Hematopoietic multipotent progenitor cell treated with erythropoietin and hydrocortisone succinate and interleukin-3 and kit ligand, for 15 days (in vitro differentiated cells): ENCODE measurements around the gene CFAP100.

ENCODE experiments used
- DNase-seq: peaks from one replicate; pipeline ENCODE4 v3.0.0-alpha.2; 2015; ENCODE audit warnings: low spot score

CFAP100 gene

DNA sequence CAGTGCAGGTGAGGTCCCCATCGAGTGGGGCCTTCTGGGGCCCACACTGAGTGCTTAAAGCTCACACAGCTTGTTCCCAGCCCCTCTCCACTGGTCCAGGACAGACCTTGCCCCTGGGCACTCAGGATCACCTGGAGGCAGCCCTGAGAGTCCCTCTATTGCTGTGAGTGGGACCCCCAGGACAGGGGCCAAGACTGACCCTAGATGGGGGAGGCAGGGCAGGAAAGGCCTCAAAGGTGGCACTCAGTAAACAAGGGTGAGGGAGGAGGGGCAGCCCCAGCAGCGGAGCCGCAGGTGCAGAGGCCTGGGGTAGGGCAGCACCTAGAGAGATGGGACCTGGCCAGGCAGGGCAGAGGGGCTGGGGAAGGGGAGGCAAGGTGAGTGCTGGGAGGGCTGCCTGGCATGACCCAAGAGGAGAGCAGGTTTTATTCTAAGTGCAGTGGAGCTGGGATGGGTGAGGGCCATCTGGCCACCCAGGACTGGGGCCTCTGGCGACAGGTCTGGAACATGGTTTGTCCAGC is 27.9 kb downstream of the CFAP100 start:
- DNase-seq, result no peak

DNA sequence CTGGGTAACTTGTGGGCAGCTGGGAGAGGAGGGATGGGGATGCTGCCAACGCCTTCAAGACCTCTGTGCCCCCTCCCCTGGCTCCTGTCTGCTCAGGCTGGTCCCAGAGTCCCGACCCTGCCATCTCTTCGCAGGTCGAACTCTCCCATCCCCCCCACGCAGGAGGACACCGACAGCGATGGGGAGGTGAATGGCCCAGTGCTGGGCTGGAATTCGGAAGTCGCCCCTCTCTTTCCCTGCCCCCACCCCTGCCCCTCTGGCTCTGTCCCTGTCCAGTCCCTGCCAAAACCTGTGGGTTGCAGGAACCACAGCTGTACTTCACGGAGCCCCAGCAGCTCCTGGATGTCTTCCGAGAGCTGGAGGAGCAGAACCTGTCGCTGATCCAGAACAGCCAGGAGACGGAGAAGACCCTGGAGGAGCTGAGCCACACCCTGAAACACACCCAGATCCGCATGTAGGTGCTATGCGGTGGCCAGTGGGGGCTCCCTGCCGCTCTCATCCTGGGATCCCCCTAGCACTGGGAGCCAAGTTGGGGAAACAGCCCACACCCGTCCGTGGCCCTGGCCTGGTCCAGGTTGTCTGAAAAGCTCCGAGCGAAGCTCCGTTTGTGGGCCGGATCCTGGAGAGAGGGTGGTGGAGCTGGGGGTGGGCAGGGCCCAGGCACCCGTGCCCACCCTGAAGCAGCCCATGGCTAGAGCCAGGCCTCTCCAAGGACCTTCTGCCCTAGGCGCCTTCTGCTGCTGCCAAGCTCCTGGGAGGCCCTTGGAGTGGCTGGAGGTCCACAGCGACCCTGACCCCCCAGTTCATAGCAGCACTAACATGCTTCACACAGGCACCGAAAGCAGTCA is 28.7 kb downstream of the CFAP100 start:
- DNase-seq, result no peak

DNA sequence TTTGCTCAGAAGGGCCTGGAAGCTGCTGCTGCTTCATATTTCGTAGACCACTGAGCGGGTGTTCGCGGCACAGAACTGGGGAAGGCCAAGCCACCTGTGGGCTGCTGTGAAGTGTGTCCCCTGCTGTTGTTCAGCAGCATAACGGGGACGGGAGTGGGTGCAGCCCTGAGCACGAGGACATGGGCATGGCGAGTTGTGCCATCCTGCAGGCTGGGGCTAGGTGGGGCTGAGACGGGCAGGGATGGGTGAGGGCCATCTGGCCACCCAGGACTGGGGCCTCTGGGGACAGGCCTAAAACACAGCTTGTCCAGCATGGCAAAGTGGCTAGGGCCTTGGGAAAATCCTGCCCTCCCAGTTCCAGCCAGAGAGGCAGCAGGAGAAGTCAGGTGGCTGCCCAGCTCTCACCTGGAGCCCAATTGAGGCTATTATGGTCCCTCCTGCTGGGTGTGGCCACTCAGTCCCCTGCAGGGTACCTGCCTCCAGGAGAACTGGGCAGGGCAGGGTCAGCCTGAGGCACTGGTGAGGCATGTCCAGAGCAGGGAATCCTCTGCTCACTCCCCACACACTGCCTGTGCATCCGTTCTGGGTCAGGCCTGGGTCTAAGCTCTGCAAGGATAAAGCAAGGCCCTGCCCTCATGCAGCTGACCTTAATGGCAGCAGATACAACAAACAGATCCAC is 29.5 kb downstream of the CFAP100 start:
- DNase-seq, result no peak

DNA sequence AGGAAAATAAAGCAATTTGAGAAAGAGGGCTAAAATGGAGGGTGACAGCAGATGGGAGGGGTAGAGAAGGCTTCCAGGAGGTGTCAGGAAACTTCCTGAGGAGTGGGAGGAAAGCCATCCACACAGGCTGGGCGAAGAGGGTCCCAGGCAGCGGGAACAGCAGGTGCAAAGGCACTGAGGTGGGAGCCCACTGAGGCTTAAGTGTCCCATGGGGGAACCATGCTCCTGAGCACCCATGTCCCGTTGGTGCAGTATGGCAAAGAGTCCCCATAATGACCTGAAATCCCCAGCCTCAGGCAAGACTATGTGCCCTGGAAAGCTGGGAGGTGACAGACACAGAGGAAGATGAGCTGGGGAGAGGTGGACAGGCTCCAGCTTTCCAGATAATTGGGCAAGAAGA is 30.0 kb downstream of the CFAP100 start:
- no peak for DNase-seq

DNA sequence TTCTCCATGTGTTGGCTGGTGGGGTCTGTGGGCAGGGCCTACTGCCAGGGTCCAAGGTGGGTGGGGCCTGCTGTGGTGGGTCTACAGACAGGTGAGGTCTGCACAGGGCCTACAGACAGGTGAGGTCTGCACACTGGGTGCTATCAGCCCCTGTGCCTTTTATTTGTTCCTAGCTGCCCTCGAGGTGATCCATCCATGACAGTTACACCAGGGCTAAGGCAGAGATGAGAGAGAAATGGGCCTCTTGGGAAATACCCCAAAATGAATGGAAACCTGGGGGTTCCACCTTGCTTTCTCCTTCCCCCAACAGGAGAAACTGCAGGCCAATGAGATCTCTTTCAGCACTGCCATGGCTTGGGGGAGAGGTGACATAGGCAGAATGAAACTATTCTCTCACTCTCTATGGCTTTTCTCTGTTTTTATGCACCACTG is 36.4 kb downstream of the CFAP100 start:
- no peak for DNase-seq

DNA sequence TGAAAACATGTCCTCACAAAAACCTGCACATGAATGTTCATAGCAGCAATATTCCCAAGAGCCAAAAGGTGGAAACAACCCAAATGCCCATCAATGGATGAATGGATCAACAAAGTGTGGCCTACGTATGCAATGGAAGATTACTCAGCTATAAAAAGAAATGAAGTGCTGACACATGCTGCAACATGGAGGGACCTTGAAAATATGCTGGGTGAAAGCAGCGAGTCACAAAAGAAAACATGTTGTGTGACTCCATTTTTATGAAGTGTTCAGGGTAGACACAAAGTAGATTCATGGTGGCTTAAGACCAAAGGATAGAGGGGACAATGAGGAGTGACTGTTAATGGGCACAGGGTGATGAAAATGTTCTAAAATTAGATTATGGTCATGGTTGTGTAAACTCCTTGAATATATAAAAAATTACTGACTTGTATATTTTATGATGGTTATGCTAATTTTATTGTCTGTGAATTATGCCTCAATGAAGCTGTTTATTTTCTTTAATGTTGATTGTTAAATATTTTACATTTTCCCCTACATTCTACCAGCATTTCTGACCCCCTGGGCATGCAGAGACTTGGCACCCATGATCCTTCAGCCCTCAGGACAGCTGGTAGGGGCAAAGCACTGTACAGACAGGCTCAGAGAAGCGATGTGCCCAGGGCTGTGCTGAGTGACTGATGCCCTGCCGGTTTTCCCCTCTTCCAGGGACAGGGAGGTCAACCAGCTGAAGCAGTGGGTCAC is 37.8 kb downstream of the CFAP100 start:
- DNase-seq, result no peak

DNA sequence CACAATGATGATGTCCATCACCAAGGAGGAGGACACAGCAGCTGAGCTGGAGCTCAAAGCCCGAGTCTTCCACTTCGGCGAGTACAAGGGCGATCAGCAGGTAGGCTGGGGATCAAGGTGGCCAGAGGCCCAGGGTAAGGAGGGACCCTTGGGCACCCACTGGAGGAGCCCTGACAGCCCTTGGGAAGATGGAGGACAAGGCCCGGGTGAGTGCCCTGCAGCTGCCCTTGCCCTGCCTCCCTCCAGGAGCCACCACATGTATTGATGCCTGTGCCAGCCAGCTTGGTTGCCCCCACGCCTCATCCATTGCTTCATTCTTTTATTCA is 38.4 kb downstream of the CFAP100 start:
- DNase-seq, result no peak

DNA sequence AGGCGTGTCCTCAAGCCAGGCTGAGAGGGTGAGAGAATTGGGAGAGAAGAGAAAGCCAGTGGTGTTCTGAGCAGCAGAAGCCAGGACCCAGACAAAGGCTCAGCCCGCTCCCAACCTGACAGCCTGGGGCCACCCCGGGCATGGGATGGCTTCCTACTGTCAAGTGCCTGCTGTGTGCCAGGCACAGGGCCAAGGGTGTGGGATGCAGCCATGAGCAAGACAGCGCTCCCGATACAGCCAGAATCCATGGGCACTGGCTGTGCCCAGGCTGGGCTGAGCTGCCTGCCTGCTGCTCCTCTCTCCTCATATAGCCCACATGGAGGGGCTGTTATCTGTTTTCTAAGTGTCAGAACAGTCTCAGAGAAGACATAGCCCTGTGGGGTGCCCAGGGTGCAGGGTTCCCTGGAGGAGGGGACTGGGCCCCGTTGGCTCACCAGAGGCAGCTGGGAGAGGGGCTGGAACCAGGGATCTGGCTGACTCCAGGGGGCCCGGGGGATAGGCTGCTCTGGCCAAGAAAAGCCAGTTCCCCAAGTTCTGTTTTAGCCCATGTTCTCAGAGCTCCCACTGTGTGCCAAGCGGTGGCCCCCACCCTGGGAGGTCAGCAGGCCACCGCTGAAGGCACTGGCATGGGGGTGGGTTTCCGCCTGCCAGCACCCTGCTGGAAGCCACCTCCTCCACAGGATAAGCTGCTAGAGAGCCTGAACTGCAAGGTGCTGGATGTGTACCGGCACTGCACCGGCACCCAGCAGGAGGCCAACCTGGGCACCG is 39.0 kb downstream of the CFAP100 start:
- no peak for DNase-seq

DNA sequence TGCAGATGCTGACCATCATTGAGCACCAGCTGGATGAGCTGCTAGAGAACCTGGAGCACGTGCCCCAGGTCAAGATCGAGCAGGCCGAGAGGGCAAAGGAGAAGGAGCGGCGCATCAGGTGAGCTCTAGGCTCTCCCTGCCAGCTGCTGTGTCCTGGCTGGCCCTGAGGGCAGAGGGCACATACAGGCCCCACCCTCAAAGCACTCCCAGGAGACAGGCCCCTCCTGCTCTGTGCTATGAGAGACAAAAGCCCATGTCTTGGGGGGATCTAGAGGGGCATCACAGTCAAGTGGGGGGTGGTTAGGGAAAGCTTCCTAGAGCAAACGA is 39.5 kb downstream of the CFAP100 start:
- DNase-seq, result no peak

DNA sequence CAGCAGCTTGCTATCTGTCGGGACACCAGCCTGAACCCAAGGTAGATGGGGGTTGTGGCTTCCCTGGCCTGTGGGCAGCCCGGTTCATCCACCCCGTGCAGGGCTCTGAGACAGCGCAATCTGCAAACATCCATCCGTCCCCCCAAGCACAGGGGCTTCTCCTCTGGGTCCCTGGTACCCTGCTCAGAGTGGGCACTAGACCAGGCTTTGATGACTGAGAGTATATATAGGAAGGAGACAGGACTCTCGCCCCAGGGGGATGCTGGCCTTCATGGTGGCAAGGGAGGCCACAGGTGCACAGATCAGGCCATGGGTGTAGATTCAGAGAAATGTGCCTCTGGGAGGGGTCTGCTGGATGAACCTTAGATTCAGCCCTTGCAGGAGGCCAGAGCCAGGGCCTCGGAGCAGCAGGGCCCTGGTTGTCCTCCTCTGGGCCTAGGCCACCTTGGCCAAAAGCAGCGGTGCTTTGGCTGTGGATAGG is 40.3 kb downstream of the CFAP100 start:
- no peak for DNase-seq

DNA sequence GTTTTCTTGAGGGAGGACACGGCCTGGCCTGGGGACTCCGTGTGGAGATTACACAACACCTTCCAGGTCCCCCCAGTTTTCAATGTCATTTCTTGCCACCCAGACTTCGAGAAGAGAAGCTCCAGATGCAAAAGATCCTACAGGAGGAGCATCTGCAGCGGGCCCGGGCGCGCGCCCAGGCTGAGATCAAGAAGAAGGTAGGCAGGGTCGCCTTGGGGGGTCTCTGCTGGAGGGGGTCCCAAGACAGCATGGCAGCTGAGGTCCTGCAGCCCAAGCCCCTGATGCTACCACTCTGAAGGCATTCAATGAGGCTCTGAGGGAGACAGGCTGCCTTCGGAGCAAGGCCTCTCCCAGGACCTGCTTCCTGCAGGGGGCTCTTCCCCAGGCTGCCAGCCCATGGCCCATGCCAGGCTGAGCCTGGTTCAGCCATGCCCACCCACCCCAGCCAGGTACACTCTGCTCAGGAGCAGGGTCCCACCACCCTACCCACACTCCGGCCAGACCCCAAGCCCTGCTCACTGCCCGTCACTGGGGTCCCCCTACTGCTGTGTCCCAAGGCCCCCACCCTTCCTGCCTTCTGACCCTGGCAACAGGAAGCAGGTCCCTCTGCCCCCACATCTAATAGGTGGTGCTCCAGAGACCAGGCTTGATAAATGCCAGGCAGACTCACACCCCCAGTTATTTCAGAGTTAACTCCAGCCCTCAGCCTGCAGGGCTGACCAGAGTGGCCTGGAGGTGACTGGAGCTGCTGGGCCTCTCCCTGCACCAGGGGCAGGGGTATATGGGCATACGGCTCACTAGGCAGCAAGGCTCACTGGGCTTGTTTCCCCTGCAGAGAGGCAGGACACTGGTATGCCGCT is 41.0 kb downstream of the CFAP100 start:
- DNase-seq, result no peak

DNA sequence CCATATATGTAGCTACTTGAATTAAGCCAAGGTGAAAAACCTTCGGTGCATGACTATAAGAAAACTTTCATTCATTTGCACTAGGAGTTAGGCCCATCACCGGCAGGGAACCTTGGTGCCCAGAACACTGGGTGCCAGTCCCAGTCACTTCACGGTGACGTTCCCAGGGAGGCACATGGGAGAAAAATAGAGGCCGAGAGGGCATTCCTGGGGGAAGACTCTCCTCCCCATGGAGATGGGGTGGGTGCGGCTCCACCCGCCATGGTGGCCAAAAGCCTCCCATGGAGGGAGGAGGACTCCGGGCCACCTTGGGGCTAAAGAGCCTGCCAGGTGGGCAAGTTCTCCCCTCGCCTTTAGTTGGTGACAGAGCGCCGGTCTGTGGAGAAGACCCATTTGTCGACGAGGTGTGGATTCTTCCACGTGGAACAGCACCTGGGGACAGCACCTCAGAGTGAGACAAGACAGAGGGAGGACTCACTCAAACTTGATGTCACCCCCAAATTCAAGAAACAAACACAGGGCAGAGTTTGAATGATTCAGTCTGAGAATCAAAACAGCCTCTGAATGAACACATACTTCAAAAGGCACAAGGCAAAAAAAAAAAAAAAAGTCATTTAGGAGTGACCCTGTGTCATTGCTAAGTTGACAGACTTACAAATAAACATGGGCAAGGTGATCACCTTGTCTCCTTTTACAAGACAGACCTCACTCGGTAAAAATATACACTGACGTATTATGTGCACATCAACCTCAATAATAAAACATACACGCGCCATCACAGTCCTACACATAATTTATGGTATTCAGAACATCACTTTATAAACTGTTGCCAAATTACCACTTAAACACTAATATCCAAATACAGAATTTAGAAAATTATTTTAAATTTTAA is 42.4 kb downstream of the CFAP100 start:
- DNase-seq, result no peak

DNA sequence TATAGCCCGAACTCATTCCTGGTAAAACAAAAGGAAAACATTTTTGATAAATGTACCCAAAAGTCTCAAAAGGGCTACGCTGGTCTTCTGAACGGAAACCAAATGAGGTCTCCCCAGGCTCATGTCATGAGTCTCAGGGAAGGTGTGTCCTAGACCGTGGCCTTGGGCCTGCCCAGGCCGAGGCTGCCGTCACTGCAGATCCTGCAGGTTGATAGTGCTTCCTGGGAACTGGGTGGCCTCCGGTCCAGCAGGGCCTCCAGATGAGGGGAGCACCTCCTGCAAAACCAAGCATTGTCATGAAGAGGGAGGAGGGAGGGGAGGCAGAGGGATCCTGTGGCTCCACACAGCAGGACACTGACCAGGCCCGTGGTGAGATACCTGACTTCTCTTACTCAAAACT is 43.5 kb downstream of the CFAP100 start:
- no peak for DNase-seq

DNA sequence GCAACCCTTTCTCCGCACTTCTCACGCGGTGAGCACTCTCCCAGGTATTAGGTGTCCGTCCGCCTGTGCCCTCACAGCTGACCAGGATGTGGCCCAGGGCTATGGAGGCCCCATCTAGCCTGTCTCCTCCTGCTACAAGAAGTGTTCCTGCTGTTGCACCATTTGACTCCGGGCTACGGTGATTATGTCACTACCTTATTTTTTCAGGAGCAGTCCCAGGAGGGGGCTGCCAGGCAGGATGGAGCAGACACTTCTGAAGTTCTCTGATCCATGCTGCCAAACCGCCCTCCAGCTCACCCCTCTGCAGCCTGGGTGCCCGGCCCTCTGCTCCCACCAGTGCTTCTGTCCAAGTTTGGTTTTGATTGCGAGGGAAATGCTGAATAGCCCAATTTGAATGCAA is 44.0 kb downstream of the CFAP100 start:
- no peak for DNase-seq

DNA sequence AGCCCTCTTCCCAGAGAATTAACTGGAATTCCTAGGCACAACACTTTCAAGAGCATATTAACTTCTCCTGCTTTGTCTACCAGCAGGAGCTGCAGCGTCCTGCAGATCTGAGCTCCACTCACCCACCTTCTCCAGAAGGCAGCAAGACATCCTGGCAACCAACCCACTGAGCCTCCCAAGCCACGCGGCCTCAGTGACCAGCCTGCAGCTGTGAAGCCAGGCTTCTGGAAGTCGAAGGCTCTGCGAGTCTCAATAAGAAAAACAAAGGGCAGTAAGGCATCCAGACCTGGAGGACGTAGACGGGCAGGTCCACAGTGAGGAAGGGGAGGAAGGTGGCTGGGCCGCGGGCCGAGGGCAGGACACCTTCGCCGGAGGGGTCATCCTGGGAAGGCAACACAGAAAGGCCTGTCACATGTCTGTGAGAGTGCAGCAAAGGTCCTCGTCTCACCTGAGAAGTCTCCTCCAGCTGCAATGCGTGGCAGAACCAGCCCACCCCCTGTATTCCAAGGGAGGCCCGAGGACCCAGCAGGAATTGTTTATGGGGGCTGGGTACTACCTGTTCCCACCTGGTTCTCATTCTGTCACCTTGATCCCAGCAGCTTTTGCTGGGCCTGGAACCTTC is 44.7 kb downstream of the CFAP100 start:
- DNase-seq, result no peak

DNA sequence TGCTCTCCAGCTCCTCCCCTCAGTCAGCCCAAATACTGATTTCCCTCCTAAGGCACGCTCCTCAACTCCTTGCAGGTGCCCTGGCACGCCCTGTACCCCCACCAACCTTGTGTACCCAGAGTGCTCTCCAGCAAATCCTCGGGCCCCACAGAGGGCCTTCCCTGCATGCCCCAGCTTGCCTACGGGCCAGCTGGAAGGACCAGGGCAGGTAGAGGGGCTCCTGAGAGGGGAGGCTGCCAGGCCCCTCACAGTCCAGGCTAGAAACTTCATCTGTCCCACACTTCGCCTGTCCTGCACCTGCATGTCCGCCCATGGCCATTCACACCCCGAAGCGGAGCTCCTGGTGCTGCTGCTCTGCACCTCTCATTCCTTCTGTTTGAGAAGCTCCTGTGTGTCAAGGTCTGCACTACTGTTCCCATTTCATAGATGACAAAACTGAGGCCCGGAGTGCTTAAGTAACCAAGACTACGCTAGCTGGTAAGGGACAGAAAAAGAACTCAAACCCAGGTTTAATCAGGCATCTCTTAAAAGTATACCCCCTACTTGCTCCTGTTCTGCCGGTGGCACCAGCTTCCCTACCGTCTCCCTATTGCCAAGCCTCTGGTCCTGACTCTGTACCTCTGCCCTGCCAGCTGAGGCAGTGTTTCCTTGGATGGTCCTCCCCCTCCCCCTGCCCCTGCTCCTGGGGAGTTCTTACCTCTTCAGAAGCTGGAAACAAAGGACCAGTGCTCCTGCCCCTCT is 45.4 kb downstream of the CFAP100 start:
- no peak for DNase-seq

DNA sequence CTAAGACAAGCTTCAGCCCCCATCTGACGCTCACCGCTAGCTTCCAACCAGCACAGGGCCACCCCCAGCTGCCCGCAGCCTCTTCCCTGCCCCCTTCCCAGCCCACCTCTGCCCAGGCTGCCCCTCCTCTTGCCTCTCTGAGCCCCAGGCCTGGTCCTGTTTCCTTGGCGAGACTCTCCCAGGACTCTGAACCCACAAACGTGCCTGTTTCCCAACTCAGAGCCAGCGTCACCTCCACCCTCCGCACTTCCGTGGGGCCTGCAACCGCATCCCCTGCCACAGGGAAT is 45.9 kb downstream of the CFAP100 start:
- no peak for DNase-seq

DNA sequence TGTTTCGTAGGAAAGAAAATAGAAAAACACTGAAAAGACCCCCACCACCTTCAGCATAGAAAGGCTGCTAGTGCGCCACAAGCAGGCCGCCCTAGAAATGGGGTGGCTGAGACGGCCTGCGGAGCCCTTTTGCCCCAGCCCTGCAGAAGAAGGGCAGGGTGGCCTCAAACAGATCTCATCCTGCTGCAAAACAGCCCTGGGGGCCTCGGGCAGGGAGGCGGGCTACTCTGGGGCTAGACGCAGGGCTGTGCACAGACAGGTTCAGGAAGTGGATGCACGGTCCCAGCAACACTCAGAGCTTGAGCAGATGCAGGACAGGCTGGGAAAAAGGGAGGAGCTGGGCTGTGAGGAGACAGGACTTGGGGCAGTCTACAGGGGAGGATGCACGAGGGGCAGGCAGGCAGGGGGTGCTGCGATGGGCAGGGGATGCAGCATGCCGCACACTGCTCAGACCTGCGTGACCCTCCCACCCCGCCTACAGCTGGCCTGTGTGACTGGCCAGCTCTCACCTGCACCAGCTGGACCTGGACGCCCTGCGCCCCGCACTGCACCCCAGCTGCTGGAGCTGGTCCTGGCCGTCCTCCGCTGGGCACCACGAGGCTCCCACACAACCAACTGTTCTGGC is 46.7 kb downstream of the CFAP100 start:
- no peak for DNase-seq
